Stimulated activated CD8-positive, alpha-beta memory T cell treated with anti-CD3 and anti-CD28 coated beads, Interleukin-4, amount 100 ng/mL, for 48 hours (primary cell): ENCODE results near the gene LYRM4.

Source experiments
- DNase-seq: peaks from one replicate; pipeline ENCODE4 v3.0.0-alpha.2; 2020

LYRM4 gene

DNA sequence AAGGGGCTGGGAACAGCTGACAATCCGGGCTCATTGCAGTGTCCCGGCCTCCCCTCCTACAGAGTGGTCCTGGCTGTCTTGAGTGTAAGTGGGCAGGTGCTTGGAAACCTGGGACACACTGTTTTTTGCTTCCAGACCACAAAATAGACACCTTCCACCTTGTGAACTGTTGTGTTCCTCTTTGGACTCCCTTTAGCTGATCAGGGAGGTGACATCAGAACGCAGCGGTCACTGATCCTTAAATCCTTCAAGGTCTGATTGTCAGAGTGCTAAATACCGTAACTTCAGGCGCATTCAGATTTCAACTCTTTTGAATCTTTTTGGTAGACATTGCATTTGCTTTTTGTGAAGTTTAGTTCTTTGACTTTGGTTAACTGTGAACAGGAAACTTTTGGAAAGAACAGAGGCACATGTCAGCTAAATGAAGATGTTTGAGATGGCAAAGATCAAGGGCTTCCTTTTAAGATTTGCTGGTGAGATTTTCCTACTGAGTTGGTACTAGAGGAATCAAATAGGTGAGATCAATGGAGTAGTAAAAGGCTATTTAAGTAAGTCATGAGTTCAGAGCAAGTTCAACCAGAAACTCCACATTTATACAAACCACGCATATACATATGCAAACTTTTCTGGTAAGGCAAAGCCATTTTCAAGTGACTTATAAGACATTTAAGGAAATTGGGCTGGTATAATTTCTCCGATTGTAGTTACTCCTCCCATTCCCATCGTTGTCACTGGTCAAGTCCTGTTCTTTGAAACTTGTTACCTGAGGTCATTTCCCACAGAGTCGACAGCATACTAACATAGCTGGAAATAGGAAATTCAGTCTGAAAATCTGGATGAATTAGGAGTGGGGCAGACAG lies 169.3 kb downstream of the LYRM4 start:
- DNase-seq: no peak

DNA sequence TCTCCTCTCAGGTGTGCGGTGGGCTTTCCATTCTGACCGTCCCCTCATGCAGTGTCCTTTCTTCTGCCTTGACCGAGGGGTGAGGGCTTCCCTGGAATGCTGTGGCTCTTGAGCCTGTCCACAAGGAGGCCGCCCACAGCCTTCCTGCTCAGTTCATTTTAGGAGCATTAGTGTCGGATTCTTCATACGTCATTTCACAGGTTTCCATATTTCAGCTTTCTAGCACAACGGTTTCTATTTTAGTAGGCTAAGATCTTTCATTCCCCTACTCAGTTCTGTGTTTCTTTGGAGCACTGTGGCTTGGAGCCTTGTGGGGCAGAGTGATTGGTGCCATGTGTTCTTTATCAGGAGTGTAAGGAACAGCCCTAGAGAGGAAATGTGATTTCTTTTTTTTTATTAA lies 170.1 kb downstream of the LYRM4 start:
- no peak for DNase-seq

DNA sequence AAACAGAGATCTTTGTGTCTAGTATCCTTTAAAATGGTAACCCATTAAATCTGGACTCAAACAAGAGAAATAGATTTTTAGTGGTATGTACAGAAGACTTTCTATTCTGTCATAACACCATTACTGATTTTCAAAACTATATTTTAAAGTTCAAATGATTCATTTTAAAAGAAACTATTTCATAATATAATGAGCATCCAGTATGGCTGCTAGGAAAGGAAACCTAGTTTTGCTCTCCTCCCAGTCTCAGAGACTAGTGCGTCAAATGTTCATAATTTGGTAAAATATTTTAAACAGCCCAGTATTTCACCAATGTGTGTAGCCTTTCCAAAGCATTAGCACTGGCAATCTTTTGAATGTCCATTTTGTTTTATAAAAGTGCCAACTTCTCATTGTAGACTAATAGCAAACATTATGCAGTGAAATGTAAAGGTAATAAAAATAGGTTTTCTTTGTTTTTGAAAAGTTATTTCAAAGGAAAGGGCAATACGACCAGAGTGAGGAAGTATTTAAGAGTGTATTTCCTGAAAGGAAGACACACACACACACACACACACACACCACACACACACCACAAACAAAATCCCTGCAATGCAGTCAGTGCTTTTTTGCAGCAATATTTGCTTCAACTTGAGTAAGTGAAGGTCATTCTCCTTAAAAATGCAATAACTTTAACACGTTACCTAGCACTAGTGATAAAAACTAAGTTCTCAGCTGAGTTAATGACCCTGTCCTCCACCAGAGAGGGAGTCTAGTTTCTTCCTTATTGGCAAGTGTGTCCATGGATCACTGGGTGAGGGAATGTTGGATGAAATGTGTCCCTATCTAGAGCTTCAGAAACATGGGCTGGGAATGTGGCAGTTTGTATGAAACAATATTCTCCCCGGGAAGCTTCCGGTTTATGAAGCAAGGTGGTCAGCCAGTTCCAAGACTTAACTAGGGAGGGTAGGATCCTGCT lies 171.0 kb downstream of the LYRM4 start:
- no peak for DNase-seq

- DNase-seq: no peak
Measured at GRCh38 chr6:5088780-5089179, 172.0 kb downstream of the LYRM4 start.

DNA sequence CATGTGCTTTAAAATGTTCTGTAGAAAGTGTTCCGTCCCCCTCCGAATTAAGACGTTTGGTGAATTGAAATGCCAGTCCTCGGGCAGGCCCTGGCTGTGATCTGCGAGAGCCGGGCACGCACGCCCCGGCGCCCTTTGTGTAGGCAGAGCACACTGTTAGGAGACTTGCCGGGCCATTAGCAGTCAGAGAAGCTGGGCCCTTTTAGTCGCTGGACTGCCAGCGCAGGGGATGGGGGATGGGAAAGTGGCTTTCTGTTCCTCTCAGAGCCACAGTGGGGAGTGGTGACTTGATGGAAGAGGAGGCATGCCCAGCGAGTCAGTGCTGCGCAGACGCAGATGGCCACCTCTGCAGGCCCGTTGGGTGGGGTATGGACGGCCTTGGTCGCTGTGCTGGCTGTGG lies 173.4 kb downstream of the LYRM4 start:
- no peak for DNase-seq

GRCh38 chr6:5086294-5086890 lies 174.4 kb downstream of the LYRM4 start:
- no peak for DNase-seq

DNA sequence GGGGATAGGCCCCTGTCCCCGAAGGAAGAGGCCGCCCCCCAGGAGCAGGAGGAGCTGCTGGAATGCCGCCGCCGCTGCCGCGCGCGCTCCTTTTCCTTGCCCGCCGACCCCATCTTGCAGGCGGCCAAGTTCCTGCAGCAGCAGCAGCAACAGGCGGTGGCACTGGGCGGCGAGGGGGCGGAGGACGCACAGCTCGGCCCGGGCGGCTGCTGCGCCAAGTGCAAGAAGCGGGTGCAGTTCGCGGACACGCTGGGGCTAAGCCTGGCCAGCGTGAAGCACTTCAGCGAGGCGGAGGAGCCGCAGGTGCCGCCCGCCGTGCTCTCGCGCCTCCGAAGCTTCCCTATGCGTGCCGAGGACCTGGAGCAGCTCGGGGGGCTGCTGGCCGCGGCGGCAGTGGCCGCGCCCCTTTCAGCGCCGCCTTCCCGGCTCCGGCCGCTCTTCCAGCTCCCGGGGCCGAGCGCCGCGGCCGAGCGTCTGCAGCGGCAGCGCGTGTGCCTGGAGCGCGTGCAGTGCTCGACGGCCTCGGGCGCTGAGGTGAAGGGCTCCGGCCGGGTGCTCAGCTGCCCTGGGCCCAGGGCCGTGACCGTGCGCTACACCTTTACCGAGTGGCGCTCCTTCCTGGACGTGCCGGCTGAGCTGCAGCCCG lies 175.0 kb downstream of the LYRM4 start:
- DNase-seq: peak; percentile 31

- peak; percentile 47 for DNase-seq
Measured at GRCh38 chr6:5084781-5085647, 175.7 kb downstream of the LYRM4 start, which contains the start of gene PPP1R3G. PPP1R3G (plus strand) TSS chr6:5085341; CDS start chr6:5085486, 145 bp downstream.

GRCh38 chr6:5084360-5084780 lies 176.4 kb downstream of the LYRM4 start:
- no peak for DNase-seq

DNA sequence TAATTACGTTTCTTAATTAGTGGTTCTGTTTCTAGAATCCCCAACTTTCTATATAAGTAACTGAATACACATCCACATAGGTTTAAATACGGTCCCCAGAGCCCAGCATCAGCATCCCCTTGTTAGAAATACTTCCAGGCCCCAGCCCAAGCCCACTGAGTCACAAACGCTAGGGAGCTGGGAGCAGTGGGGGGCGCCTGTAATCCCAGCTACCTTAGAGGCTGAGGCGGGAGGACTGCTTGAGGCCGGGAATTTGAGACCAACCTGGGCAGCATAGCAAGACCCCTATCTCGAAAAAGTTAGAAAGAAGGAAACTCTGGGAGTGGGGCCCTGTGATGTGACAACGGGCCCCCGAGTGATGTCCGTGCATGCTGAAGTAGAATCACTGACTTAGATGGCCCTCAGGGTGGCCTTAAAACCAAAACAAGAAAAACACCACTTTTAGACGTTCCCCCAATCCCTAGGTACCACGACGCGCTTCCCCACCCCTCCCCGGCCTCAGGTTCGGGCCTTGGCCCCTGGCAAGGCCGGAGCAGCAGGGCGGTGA lies 176.9 kb downstream of the LYRM4 start:
- no peak for DNase-seq

GRCh38 chr6:5083307-5083583 lies 177.5 kb downstream of the LYRM4 start:
- no peak for DNase-seq

- DNase-seq: no peak
Measured at GRCh38 chr6:5082487-5083306, 178.1 kb downstream of the LYRM4 start.

GRCh38 chr6:5081955-5082354 lies 178.8 kb downstream of the LYRM4 start:
- DNase-seq: no peak

DNA sequence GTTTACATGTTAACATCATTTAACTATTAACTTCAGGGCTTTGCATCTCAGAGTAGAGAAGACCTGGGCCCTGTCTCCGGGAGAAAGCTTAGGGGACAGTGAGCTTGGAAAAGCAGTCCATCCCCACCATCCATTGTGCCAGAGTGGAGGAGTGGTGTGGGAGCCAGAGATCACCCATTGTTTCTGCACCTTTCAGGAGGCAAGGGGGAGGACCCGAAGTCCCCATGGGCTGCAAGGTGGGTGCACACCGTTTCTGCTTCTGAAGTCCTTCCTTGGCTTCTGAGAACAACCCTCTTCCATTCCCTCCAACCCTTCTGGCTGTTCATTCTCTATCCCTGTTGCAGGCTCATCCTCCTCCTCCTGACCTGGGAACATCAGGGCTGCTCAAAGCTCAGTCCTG lies 179.6 kb downstream of the LYRM4 start:
- no peak for DNase-seq

GRCh38 chr6:5080574-5080973 lies 180.2 kb downstream of the LYRM4 start:
- DNase-seq: no peak

DNA sequence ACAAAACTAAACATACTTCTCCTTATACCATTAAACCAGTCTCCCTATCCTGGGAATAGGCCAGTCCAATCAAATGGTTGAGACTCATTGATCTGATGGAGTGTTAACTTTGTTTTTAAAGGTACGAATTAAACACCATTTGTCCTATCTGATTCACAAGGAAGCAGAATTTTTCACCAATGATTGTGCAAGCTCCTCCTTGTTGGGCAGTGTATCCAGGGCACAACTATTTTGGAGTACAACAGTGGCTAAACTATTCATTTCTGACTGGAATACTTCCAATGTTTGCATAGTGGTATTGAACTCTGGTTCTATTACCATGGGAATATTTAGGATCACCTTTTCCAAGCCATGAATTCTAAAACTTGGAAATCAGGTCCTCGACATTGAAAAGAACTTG lies 181.1 kb downstream of the LYRM4 start:
- DNase-seq: no peak

DNA sequence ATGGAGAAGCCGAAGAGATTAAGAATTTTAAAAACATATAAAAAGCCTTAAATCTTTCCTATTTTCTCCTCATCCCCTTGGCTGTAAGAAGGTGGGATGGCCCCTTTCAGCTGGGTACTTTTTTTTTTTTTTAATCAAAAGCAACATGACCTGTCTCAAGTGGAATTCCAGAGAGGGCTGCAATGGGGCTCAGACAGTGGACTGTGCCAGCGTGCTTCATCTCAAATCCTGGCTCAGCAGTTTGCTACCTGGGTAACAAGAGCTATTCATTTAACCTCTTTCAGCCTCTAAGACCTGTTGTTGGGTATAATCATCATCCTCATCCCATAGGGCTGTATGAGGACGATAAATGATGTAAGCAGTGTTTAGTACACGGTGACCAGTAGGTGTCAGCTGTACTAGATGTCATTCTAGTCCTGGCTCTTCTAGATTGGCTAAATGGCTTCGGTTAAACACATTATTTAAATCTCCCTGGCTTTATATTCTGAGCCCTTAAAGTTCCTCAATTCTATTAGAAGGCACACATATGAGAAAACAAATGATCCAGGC lies 182.6 kb downstream of the LYRM4 start:
- no peak for DNase-seq

GRCh38 chr6:5076931-5077330 lies 183.8 kb downstream of the LYRM4 start:
- DNase-seq: no peak

DNA sequence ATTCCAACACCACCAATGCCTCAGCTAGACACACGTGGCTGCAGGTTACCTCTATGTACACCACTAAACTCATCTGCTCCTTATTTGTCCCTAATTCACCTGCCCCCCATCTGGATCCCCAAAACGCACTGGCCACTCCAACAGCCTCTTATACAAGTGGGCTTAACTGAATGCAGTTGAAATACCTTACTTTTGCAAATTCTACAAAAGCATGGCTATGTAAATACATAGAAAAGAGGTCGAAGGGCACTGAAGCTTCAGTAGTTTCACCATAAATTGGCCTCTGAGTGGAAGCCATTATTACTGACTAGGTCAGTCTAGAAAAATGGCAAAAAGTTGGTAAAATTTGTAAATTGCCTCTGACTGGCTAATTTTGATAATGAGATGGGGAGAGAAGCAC lies 186.8 kb downstream of the LYRM4 start:
- no peak for DNase-seq

DNA sequence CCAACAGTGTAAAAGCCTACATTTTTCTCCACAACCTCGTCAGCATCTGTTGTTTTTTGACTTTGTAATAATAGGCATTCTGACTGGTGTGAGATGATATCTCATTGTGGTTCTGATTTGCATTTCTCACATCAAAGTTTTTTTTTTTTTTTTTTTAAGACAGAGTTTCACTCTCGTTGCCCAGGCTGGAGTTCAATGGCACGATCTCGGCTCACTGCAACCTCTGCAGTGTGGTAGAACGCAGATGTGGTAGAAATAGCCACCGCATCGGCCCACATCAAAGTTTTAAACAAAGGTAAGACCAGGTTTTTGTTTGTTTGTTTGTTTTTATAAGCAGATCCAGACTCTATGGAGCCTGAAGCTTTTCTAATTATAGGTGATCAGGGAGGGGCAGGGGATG lies 188.3 kb downstream of the LYRM4 start:
- no peak for DNase-seq
